Adrenal gland (tissue), 5 donors: ENCODE measurements around the gene GALNT18.

Experiments
- POLR2A ChIP-seq, 2 donors: fragments of 450-650 bp; IDR thresholded peaks; one replicate each; pipeline ENCODE4 v1.6.1; 2017; ENCODE audit warnings: antibody characterized with exemption in 2 of 2, mild to moderate bottlenecking in 2 of 2, moderate library complexity in 1 of 2
- TF ChIP-seq, protein P1 (sequence below), 6 experiments: fragments of 450-650 bp in 4 of 6; fragments of 200-600 bp in 2 of 6; sonication (generic) in 1 of 6; IDR thresholded peaks; 1 replicate in 5 of 6; 2 replicates in 1 of 6; pipeline versions ENCODE4 v1.5.1 to v1.8.0; 2016 to 2021; ENCODE audit warnings: antibody characterized with exemption in 6 of 6, mild to moderate bottlenecking in 2 of 6, moderate library complexity in 1 of 6
- donor health status: DM: no; HTN: no; CAD: no.

DNA sequence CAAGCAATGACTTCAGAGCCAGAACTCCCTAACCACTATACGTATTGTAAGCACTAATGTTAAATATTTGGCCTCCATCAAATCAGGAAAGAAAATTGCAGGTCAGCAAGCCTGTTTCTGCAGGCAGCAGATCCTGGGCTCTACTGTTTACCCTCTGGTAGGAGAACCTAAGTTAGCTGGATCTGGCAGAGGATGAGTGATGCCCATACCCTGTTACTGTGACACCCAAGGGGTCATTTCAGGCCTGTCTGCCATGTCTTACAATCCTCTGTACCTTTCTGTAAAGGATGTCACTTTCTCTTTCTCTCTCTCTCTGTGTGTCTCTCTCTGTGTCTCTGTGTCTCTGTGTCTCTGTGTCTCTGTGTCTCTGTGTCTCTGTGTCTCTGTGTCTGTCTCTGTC, 375.6 kb downstream of the GALNT18 start:
- TF ChIP-seq, protein P1, sequence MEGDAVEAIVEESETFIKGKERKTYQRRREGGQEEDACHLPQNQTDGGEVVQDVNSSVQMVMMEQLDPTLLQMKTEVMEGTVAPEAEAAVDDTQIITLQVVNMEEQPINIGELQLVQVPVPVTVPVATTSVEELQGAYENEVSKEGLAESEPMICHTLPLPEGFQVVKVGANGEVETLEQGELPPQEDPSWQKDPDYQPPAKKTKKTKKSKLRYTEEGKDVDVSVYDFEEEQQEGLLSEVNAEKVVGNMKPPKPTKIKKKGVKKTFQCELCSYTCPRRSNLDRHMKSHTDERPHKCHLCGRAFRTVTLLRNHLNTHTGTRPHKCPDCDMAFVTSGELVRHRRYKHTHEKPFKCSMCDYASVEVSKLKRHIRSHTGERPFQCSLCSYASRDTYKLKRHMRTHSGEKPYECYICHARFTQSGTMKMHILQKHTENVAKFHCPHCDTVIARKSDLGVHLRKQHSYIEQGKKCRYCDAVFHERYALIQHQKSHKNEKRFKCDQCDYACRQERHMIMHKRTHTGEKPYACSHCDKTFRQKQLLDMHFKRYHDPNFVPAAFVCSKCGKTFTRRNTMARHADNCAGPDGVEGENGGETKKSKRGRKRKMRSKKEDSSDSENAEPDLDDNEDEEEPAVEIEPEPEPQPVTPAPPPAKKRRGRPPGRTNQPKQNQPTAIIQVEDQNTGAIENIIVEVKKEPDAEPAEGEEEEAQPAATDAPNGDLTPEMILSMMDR (IDR thresholded peaks at IDR 0.05), result no peak
- no peak for TF ChIP-seq POLR2A (IDR thresholded peaks at IDR 0.05)
